Kidney glomerular epithelial cell (primary cell): ENCODE measurements around the gene MPIG6B.

Experiments
- DNase-seq: peaks from one replicate; lab custom pipeline; 2025; lab: John Stamatoyannopoulos, UW

MPIG6B gene

DNA sequence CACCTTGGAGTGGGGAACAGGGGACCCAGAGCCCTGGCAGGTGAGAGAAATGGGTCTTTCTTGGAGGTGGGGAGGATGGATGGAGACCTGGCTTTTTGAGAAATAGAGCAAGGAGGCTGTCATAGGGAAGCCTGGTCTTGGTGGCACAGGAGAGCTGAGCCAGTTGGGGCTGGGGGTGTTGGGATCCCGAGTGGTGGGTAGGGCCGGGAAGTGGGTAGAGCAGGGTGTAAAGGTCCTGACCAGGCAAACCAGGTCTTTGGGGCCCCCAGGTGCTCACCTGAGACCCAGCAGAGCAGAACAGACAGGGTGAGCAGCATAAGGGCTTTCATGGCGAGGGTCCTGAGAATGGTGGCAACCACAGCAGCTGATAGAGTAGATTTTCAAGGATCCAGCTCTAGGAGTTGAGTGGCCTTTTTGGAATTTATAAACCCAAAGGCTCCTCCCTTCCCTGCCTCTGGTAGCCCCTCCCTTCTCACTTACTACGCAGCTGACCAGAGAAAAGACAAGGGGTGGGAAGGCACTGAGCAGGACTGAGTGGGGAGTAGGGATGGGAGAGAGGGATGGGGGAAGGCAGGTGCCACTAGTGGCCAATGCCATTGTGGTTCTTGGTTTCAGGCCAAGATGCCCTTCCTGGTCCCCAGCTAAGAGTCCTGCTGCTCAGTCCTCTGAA is 1.7 kb upstream of the MPIG6B start, which contains the start of gene LY6G6C:
Gene LY6G6C, minus strand, starts transcription at position 396 of the 670 bp plus-strand sequence. Its CDS starts 67 bp downstream, at position 329.
- DNase-seq: no peak

DNA sequence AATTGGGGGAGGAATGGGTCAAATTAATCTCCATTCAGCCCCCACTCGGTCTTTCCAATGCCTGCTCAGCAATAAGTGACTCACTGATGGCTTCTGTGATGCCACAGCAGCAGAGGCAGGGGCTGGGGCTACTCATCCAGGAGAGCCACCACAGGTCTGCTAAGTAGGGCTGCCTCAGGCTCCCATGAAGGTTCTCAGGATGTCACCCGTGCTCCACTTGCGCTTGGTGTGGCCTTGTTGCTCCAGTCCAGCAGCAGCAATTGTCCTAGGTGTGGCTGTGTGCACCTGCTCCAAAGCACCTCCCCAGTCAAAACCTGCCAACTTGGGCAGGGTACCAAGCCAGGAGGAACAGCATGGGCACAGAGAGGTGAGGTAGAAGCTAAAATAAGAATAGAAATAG is 1.0 kb upstream of the MPIG6B start:
- DNase-seq: no peak

DNA sequence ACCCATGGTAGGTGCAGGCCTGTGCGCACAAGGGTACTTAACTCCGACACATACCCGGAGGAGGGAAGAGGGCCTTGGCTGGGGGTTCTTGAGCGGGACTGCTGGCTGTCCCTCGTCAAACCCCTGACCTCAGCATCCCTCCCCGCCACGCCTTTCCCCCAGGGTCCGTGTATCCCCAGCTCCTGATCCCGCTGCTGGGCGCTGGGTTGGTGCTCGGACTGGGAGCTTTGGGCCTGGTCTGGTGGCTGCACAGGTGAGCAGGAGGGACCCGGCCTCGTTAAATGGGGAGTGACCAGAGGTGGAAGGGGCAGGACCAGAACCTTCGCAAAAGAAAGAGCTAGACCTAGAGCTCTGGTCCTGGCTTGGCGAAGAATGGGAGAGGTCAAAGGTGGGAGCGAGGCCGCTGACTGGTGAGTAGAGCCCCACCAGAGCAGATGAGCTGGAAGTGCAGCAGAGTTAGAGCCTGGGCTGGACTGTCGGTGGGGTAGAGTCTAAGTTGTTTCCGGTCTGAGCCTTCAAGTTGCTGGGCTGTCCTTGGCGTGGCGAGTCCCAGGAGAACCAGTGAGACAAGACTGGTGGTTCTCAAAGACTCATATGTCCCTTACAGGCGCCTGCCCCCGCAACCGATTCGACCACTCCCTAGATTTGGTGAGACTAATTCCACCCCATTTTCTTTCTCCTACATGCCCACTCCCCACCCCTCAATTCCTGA is 963 bp downstream of the MPIG6B start:
- DNase-seq: no peak

DNA sequence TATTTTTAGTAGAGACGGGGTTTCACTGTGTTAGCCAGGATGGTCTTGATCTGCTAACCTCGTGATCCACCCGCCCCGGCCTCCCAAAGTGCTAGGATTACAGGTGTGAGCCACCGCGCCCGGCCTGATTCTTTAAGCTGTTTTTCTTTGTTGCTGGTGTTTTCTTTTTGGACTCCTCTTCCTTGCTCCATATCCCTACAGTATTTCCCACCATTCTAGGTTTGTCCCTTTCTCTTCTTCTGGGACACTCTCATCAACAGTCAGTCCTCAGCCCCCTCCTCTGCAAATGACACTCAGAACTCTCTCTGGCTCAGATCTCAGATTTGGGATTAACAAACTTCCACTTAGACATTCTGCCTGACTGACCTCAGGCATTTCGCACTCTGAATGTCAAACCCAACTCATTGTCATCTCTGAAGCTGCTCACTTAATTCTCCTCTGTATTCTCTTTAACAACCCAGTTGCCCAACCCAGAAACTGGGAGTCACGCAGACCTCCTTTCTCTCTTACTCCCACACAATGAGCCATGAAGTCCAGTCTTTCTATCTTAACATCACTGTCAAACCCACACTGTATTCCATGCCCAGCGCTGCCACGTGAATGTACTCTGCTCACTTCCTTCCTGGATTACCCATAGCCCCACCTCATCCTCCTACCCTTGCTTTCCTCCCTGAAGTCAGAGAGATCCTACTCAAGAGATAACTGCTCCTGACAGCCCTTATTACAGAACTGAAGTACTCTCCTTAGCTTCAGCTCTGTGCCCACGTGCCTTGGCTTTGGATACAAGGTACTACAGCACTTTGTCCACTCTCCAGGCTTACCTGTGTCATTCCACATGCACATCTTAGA is 2.6 kb downstream of the MPIG6B start:
- DNase-seq: no peak

DNA sequence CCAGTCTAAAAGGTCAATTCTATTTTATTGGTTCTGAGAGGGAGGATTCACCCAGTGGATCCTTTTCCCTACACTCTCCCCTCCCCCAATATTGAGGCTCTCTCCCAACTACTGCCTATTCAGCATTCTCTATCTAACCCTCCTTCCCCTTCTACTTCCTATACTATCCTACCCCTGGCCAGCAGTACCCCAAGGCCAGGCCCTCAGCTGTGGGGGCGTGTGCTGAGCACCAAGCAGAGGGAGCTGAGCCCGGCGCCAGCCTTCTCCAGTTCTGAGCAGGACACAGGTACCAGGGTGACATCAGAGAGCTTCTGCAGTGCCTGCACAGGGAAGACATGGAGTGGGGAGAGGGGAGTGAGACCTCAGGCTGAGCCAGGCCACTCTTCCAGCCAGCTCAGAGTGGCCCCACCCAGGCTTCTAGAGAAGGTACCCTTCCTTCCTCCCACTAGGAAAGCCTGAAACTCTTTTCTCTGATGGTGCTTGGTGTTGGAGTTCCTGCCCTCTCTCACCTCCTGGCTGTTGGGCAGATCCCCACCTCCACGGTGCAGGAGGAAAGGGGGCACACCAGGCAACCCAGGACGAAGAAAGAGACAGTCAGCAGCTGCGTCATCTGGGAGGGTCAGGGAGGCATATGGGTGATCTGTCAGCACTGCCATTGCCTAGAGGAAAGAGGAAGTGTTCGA is 4.0 kb downstream of the MPIG6B start:
- DNase-seq: no peak

DNA sequence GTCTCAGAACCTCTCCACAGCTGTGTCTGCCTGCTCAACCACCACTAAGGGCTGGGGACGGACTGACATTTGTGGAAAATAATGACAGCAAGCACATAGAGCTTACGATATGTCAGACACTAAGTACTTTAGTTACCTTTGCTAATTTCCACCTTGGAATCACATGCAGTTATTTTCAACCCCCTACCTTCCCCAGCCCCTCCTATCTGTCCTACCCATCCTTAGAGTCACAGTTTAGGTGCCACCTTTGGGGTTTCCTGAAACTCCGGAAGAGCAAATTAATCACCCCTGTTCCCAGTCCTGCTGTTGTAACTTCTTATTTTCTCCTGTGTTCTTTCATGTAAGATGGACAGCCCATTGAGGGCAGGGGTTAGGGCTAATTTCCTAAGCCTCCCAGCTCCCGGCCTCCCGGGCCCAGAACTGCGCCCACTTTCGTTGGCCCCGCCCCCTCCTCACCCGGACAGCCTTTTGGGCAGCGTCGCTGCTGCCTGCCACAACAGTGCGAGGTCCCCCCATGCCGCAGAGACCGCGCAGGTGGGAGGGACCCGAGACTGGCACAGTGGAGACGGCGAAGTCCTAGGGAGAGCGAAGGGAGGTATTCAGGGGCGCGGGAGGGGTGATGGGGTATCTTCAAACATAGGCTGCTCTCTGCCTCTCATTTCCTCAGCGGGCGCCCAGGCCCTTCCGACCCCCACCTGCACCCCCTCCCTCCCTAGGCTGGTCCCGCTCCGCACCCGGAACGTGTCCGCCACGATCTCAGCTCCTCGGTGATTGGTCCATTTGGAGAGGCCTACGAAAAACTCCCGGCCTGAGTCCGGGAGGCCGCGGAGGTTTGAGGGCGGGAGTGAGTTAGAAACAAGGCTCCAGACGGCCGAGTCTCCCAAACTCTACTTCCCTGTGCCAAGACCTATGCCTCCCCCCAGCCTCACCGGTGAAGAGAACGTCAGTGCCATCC is 4.8 kb downstream of the MPIG6B start:
- DNase-seq: no peak

DNA sequence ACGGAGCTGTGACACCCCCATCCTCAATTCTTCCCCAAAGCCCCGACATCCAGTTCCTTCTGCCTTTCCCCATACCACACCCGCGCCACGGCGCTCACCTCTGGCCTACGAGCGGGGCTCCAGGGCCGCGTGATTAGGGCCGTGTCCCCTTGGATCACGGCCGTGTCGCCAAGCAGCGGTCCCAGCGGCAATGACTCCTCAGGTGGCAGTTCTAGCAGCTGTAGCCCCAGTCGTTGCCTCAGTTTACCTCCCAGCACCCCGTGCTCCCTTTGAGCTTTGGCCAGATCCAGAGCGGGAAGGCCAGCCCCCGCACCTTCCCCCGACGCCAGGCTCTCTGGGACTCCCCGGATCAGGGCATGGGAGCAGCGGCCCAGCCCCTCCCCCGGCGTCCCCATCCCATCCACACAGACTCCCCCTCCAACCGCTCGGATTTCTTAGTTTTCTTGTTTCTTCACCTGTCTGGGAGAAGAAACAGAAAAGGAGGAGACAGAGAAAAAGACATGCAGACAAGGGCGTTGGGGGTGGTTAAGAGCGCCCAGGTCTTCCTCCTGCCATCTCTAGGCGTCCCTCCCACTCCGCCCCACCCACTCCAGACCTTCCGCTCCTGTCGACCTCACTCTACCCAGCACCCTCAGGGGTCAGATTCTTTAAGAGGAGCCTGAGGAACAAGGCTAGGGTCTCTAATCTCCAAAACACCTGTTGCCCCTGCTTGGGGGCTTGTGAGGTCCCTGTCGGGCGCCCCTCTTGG is 5.8 kb downstream of the MPIG6B start, which contains the start of gene DDAH2:
Gene DDAH2, minus strand, starts transcription at position 533 of the 748 bp plus-strand sequence. Its CDS starts 138 bp downstream, at position 395.
- DNase-seq: no peak

DNA sequence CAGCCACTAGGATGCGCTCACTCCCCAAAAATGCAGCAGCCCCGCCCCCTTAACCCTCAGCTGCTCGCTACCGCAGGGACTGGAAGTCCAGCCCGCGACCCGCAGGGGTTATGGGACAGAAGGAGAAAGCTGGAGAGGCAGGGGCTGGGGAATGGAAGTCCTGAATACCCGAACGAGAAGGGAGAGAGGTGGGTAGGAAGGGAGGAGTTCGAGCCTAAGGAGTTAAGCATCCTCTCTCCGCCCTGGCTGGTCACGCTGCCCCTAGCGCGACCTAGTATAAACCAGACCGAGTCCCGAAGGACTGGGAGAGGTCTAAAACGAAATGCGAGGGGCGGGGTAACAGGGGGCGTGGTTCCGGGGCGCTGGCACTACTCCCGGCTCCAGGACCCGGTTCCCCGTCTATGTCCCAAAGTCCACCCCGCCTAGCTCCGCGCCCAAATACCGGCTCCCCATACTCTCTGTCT is 6.4 kb downstream of the MPIG6B start:
- peak; percentile 91 for DNase-seq

DNA sequence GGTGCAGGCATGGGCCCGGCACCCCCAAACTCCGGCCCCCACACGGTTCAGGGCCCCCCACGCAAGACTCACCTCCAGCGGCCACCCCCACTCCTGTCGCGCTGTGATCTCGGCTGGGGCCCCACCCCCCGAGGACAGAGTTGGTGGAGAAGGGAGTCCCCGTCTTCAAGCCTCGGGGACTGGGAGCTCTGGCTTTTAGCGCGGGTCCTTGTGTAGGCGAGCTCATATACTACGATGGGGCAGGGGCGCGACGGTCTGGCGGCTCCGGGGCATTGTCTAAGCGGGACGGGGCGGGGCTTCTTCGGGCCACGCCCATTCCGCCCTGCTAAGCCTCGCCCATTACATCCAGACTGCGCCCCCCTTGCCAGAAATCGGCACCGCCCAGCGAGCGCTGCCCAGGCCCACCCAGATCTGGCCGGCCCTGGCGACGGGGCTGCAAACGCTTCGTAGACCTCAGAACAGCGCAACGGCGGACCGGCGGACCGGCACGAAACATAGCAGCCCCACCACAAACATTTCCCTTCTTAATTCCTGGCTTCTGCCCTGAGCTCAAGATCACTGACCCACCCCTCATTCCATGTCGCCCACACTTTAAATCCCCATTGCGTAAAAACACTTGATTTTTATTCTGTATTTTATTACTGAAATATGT is 6.9 kb downstream of the MPIG6B start:
- DNase-seq: peak; percentile 69

DNA sequence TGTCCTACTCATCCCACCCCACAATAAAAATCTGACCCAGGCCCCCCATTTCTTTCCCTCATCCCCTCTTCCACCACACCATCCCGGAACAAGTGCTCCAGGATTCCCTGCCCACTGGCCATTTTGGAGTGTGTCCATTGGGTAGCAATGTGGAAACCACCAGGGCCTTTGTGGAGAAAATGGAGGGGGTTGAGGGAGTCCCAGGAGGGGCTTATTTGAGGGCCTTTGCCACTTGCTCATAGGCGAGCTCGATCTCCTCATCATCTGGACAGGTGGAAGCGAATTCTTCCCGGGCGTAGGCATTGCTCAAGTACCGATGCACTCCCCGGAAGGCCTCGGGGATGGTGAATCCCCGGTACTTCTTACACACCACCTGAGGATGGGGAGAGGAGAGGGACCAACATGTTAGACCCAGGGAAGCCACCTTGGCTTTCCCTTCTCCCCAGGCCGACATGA is 7.5 kb downstream of the MPIG6B start:
- no peak for DNase-seq

DNA sequence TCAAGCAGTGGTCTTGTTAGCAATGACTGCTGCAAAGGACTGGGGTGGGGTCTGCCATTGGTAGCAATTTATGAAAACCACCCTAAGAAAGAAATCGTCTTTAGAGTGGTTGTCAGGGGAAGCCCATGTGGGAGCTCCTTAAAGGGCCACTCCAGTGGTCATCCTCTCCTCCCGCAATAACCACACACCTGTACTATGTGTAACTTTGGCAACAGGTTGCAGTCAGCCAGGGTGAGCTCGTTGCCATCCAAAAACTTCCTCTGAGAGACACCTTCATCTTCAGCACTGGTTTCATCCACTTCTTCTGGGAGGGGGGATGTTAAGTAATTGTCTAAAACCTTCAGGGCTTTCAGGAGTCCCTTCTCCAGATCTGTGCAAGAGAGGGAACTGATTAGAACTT is 8.9 kb downstream of the MPIG6B start:
- DNase-seq: no peak

DNA sequence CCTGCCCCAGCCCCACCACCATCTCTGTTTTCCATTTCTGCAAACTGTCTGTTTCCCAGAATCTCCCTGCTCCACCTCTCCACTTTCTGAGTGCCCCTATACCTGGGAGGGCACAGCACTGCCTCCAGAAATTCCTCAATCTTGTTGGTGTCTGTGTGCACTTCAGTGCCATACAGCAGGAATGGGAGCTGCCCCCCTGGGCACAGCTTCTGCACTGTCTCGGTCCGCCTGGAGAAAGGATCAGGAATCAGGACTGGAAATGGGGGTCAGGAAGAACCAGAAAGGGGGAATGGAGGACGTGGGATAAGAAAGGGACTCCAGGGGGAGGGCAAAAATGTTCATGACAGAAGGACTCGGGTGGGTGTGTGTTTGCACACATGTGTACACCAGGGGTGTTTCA is 10.6 kb downstream of the MPIG6B start:
- no peak for DNase-seq

DNA sequence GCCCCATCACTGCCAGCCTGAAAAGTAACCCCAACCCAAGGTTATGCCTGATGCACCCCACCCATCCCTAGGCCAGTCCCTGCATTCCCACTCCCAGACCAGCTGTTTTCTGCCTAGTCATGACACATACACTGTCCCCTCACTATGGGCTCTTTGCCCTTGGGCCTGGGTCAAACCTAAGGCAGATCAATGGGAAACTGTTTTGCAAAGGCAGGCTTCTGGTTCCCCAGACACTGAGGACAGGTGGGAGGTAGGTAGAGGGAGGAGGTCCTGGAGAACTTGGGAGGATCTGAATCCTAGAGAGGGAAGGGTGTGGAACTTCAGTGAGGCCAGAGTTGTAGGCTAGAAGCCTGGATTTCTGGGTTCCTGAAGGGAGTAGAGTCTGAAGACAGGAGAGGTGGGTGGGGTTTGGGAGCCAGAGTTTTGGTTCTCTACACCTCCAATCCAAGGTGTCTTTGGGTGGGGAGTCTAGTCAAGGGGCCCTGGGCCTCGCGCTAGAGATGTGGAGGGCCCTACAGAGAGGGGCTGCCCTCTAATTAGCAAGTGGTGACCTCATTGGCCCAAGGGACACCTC is 11.2 kb downstream of the MPIG6B start:
- DNase-seq: no peak

DNA sequence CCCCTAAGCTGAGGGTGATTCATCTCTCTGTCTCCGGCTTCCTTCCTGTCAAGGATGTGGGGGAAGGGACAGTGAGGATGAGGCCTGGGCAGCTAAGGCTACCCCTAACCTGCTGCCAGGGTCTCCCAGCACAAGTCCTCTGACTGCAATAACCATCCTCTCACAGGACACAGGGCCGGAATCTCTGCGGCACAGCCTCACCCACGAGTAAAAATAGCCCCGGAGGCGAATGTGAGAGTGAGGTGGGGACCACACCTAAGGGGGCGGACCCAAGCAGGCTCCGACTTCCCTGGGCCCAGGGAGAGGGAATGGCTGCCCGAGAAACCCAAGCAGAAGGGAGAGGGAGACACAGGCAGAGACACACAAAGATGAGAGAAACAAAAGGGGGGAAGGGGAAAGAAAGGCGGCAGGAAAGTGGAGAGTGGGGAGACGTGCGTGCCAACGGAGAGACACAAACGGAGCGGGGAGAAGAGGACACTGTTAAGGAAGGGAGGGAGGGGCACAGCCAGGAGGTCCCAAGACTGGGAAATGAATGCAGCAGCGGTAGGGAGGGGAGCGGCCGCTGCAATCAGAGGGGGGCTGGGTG is 11.7 kb downstream of the MPIG6B start:
- peak; percentile 76 for DNase-seq

DNA sequence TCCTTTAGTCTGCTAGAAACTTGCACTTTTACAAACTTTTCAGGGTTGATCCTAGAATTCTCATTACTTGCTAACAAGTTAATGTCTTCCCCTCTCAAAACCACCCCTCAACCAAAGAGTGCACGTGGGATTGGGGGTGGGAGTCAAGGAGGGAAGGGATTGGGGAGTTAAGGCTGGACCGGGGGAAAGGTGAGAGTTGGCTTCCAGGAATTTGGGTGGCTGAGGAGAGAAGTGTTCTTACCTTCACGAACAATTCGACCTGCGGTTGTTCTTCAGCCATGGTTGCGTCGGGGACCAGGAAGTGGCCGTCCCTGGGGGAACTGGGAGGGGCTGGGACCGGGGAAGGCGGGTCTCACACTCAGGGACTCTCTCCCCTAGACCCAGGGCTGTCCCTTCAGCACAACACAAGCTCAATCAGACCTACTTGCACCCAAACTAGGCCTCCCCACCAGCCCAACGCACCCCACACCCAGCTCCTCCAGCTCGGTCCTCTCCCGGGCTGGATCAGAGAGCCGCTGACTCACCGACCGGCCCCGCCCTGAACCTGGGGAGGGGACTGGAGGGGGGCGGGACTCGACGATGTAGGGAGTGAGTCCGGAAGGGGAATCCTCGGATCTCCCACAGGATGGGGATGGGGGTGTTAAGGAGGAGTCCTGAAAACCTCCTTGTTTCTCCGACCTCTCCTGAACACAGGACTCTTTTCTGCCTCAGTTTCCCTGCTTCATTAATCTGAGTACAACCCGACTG is 13.0 kb downstream of the MPIG6B start, which contains the start of gene CLIC1:
Gene CLIC1, minus strand, starts transcription at position 510 of the 747 bp plus-strand sequence. Its CDS starts 230 bp downstream, at position 280.
- DNase-seq: peak; percentile 63

DNA sequence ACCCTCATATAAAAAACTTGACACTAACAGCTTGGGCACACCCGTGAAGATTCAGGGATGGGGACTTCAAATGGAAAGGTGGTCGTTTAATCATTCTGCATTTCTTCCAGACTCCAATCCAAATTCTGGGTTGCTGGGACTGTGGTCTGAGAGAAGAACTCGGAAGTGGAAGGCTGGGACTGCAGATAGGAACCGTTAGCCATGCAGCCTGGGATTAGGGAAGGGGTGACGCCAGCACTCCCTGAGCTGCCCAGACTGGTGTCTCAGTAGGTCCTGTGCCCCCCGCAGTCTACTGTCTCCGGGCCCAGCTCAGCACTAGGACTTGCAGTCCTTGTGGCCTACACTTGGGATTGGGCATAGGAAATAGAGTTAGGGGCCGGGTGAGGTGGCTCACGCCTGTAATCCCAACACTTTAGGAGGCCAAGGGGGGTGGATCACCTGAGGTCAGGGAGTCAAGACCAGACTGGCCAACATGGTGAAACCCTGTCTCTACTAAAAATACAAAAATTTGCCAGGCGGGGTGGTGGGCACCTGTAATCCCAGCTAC is 13.7 kb downstream of the MPIG6B start:
- DNase-seq: no peak

DNA sequence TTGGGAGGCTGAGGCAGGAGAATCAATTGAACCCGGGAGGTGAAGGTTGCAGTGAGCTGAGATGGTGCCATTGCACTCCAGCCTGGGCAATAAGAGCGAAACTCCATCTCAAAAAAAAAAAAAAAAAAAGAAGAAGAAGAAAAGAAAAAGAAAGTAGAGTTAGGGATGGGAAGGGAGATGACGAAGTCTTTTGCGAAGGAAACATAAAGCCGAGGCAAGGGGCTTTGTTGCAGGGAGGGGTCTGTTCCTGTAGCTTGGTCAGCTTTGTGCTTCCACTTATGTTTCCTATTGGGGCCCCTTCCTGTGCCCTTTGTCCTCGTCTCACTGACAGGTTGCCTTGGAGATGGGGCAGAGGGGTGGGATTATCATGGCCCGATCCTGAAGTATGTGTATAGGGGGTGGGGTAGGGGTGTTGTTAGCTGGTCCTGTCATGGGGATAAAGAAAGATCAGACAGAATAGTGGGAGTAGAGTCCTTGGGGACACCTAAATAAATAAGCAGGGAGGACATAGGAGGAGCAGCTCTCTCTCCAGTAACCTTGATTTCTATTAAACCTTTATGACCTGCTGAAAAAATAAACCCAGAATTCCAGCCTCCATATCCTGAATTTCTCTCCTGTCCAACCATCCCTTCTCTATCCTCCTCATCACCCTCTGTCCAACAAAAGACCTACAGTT is 14.3 kb downstream of the MPIG6B start:
- no peak for DNase-seq
